ENCODE data around the gene DNLZ. TPM values are rescaled to one million over a fixed set of nuclear protein-coding genes. Genes with fewer than 3 reads are reported as not detected.

DNLZ gene
- total and polyA plus RNA-seq, 2 donors (not counting 3 experiments of a cell fraction or from before 2014, with no cell fraction given) = 26.9 to 38.4 TPM

DNA sequence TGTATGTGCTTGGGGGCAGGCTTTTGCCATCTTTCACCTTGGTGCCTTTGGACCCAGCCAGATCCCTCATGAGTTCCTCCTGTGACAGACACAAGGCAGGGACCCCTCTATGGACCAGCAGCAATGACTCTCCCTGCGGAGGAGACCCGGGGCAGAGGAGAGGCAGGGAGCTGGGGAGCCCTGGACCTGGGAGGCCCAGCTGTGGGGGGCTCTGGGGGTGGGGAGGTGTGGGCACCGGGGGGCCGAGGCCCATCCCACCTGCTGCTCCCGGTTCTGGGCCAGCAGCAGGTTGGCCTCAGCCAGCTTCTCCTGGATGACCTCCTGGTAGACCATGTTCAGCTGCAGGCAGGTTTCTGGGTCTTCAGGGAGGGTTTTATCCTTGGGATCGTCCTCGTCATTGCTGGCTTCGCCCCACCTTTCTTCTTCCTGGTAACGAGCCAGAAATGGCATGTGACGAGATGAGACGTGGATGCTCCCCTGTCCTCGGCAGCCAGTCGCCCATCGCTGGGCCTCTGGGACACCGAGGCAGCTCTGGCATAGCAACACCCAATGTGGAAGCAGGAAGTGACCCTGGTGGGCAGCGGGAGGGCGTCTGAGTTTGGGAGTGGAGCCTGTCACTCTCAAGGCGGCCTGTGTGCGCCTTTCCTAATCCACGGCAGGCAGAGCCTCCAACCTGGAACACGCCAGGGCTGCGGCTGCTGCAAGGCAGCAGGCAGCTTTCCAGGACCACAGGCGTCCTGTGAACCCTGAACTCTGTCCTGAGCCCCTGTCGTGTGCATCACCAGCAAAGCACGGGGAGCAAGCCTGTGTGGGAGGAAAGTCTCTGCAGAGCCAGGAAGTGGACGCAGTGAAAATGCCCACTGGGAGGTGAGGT is 32.0 kb upstream of the DNLZ start:
- no peaks in the 10 kb centered on the region for H3K9me3 ChIP-seq (replicated peaks; ENCODE audit: control insufficient read depth, insufficient read depth, low read length)
- TF ChIP-seq FOS (IDR thresholded peaks at IDR 0.05; ENCODE audit: borderline replicate concordance, insufficient read depth, low read length) (no peak), CTCF (IDR thresholded peaks at IDR 0.05; ENCODE audit: extremely low read depth in 1 of 2, insufficient read depth in 1 of 2, low read depth in 1 of 2, low read length in 2 of 2) (no peak), POLR2A (IDR thresholded peaks at IDR 0.05; ENCODE audit: low read depth, low read length) (no peak), GATA2 (IDR thresholded peaks at IDR 0.05; ENCODE audit: insufficient read depth, insufficient read length, low read depth, low read length) (no peak), POLR2AphosphoS5 (IDR thresholded peaks at IDR 0.05; ENCODE audit: insufficient read depth, low read depth, low read length) (no peak), MYC (IDR thresholded peaks at IDR 0.05; ENCODE audit: low read depth, low read length) (no peak), MAX (IDR thresholded peaks at IDR 0.05; ENCODE audit: insufficient read depth, insufficient read length) (no peak), JUN (IDR thresholded peaks at IDR 0.05; ENCODE audit: borderline replicate concordance, insufficient read depth, insufficient read length, low read depth) (no peak), EZH2 (IDR thresholded peaks at IDR 0.05; ENCODE audit: borderline replicate concordance, low read depth, low read length, severe bottlenecking) (no peak)
- H3K9ac ChIP-seq (replicated peaks; ENCODE audit: extremely low read depth, insufficient read depth, low read length) = no peak overlapping the region
- H4K20me1 ChIP-seq (replicated peaks; ENCODE audit: control insufficient read depth, extremely low read depth, insufficient read depth, low read length) = no peaks in the 10 kb centered on the region
- intact Hi-C loops (cut with micrococcal nuclease) (no loop called here), dilution Hi-C loops (cut with MboI; ENCODE audit: extremely low pct_ligation_motif_present, low sequenced_read_pairs) (no loop called here)
- DNase-seq (ENCODE audit: low read depth, low spot score) (no peak), FAIRE-seq (no peak)
- H3K4me3 ChIP-seq (replicated peaks in 1 of 3; ENCODE audit: insufficient read depth in 1 of 3, low read depth in 1 of 3, low read length in 3 of 3) = no peak overlapping the region
- no TSS peak for BruUV-seq (replicated peaks)
- H3K27me3 ChIP-seq (ENCODE audit: control insufficient read depth in 2 of 2, insufficient read depth in 2 of 2, low read length in 2 of 2) = no peaks in the 10 kb centered on the region
- H3K9me1 ChIP-seq (replicated peaks; ENCODE audit: control insufficient read depth, extremely low read depth, insufficient read depth, low read length) = no peaks in the 10 kb centered on the region
- H3K4me1 ChIP-seq (ENCODE audit: control insufficient read depth, extremely low read depth, insufficient read depth, low read length) = peaks cover 10% of the 10 kb centered on the region
- H3K27ac ChIP-seq (ENCODE audit: insufficient read depth, low read depth, low read length) = no peak overlapping the region
- ChIA-PET POLR2A (no interaction called here), CTCF (interaction anchor here (1.0 to 1.7 kb wide), 2 partner anchors 29 to 83 kb away, joined by 3 to 9 read pairs; no protein-coding TSS in a partner anchor)
- peaks cover 22% of the 10 kb centered on the region for H3K79me2 ChIP-seq (ENCODE audit: control insufficient read depth, insufficient read depth, low read length)
- H3K36me3 ChIP-seq (ENCODE audit: control insufficient read depth in 2 of 2, extremely low read depth in 1 of 2, insufficient read depth in 2 of 2, low read length in 2 of 2) = peaks cover 7 to 61% of the 10 kb centered on the region in 2 experiments
- H3K4me2 ChIP-seq (ENCODE audit: insufficient read depth, low read length) = no peak overlapping the region
- H2AFZ ChIP-seq (ENCODE audit: low read depth, low read length) = no peak overlapping the region

All from endothelial cell of umbilical vein (primary cell).